GM21528 (cell line): ENCODE data around the gene SPTSSA.
"Not testable (repeated sequence)": the region's sequence is repeated elsewhere in the genome, so short reads cannot be mapped to it uniquely, and the experiment has no call there.

Experiments used
- ATAC-seq: cut with Tn5 transposase; IDR thresholded peaks from one replicate; pipeline ENCODE4 v1.9.1; 2021; ENCODE audit warnings: mild to moderate bottlenecking, moderate library complexity; ENCODE audit not compliant: unreplicated experiment, low FRiP score

Gene SPTSSA

DNA sequence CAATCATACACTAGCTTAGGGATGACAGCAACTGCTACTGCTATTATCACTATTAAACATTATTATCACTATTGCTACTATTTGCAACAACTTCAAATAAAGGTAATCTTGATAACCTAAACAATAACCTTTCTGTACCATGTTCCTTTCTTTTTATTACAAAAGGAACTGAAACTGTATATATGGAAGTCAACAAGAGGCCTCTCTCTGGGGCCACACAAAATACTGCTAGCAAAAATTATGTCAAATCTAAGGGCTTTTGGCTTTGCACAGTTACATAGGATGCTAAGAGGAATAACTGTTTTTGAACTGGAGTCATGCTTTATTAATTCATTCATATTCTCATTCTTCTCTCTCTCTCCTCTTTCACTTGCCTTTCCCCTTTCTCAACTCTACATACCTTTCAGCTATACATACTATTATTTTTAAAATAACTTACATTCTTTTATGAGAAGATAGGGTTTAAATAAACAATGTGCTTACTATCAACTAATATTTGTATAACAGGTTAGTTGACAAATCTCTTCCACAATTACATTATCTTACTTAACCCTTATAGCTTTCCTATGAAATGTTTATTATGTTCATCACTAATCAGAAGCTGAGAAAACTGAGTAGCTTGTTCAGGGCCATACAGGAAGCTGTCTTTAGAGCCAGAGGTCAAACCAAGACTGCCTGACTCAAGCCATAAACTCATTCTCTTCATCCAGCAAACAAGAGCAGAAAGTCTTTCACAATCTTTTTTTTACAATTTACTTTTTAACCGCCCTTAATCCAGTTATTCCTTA is 25.7 kb downstream of the SPTSSA start:
- ATAC-seq = no peak

DNA sequence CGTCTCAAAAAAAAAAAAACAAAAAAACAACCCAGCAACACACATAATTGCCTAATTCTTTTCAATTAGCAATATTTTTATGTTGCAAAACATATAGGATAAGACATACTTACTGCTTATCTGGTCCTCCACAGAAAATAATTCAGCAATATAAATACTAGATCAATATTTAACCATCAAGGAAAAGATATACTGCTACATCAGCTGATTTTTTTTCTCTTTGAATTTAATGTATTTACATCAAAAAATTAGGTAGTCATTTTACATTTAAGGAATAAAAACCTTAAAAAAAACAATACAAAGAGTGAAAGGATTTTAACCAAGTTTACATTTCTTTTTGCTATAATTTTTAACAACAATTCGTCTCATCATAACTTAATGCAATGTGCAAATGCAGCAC is 28.1 kb downstream of the SPTSSA start:
- no peak for ATAC-seq

DNA sequence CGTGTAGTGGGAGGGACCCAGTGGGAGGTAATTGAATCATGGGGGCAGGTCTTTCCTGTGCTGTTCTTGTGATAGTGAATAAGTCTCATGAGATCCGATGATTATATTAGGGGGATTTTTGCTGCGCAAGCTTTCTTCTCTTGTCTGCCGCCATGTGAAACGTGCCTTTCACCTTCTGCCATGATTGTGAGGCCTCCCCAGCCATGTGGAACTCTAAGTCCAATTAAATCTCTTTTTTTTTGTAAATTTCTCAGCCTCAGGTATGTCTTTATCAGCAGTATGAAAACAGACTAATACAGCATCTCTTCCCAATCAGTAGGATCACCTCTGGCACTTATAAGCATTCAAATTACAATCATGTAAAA is 34.0 kb downstream of the SPTSSA start:
- ATAC-seq = not testable (repeated sequence)

DNA sequence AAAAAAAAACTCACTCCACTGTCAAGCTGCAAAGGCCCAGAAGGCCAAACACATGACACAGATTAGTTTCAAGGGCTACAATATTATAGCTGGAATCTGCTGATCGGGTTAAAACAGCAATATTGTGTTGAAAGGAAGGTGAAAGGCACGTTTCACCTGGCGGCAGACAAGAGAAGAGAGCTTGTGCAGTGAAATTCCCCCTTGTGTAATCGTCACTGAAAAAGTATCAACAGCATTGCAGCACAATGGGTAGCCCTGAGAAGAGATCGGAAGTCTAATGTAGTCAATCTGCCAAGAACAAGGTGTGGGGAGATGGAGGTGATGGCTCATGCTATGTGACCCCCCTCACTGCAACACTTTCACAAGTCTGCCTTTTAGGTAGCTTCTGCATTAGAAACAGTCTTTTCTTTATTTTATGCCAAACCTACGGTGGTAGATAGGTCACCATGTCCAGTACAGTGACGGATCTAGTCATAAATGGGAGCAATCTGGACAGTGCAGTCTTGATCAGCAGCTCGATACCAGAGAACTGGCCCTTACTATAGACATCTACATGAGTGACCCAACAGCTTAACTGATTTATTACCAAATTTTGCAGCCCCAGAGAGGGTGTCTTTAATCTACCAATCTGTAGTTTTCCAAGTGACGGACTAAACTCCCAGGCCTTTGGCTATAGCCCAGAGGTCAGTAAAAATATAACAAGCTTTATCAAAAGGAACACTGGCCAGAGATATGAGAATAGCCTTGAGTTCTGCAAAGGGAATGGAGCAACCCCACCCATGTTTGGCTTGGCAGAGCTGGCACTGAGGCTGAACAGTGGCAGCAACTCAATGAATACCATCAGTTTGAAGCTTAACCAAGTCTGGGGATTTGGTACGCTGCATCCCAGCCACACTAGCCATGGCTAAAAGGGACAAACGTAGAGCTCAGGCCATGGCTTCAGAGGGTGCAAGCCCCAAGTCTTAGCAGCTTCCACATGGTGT is 35.4 kb downstream of the SPTSSA start:
- ATAC-seq = no peak

DNA sequence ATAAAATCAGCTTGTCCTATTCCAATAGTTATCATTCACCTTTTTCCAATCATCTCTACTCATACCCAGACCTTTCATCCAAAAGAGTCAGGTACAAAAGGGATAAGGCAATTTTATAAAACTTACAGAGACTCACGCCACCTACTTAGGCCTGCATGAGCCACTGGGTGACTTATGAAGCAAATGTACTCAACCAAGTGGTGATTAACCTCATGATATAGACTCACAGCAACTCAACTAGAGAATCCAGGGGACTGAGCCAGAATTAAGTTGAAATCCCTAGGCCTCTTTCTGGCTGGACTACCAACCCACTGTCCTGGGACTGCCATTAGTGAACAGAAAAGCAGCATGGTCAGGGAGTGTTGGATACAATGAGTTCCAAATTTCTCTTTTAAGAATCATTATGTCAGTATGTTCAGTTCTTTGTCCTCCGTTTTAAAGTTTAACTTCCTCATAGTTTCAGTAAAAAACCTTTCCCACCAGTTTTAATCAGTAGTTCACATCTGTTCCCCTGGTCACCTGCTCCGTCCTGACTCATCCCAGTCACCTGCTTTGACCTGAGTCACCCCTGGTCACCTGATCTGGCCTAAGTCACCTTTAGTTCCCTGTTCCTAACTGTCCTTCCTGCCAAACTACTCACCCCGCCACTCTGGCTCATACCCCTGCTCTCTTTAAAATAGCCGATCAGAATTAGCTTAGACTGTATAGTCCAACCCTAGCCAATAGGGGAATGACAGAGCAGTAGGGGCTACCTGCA is 36.8 kb downstream of the SPTSSA start:
- no peak for ATAC-seq

DNA sequence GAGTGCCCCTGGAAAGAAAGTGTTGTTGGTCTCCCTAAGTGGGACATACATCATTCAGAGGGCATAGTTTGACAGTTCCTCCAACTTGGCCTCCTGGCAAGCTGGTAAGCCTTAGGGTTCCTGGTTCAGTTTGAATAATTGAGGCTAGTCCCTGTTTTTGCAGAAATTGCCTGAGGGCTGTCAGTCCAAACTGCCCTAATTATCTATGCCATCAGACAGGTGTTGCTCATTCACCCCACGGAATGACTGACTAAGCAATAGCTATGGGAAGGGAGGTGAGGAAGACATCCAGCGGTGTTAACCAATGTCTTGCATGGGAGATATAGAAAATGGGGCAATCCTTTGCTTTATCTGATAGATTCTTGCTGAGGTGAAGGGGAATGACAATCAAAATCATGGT is 37.6 kb downstream of the SPTSSA start:
- ATAC-seq = no peak

DNA sequence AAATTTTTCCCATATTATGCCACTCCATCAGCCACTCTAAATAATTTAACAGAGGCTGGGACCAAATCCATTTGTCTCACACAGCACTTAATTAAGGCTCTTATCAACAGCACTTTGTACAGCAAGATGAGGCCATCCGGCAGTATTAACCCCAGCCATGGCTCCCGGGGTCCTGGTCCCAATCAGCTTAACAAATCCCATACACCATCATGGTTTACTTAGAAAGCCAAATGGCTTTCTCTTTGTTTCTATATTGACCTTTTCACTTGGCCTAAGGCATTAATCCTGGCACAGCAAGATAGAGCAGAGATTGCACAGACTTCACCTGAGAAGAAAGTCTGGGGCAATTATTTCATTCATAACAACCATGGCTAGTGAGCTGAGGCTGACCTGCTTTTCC is 38.6 kb downstream of the SPTSSA start:
- no peak for ATAC-seq

DNA sequence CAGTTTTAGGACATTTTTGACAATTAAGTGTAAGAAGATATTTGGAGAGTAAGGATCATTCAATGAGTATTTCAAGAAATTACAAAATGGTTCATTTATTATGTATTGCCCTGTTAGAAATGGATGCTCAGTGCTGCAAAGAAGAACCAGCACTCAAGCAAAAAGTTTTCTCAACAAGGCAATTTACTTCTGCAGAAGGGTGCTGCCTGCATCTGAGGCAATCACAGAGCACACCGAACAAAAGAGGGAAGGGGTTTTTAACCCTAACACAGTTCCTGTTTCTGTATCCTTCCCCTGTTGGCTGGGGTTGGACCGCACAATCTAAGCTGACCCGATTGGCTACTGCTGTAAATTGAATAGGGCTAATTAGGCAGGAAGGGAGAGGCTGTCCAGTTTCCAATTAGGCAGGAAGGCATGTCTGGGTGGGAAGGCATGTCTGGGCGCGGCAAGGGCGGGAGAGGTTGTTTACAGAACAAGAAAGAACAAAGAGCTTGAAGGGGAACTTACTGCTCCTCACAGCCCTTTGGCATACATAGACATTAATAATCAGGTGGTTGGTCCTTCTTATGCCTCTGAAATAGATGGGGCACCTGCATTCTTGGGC is 41.4 kb downstream of the SPTSSA start:
- no peak for ATAC-seq

DNA sequence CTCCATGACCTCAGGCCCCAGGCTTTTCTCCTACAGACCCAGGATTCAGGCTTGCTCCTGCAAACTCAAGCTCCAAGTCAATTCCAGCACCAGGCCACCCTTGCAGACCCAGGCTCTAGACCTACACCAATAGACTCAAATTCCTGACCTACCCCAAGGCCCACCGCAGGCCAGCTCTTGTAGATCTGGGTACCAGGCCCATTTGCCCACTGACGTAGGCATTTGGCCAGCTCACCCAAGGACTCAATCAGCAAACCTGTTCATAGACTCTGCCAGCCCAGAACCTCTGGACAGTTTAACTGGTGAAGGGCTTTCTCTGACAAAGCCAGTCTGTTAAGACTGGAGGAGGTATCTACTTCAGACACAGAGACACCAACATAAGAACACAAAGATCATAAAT is 52.3 kb downstream of the SPTSSA start:
- ATAC-seq = no peak

DNA sequence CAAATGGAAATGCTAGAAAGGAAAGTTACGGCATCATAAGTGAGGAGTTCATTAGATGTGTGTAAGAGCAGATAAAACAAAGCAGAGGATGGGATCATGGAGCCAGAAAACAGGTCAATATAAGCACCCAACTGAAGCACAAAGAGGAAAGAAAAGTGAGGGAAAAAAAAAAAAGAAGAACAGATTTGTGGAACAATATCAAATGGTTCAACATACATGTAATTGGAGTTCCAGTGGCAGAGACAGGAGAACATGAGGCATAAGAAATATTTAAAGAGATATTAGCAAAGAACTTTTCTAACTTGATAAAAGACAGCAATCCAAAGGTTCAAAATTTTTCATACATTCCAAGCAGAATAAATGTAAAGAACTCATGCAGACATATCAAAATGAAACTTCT is 54.1 kb downstream of the SPTSSA start:
- no peak for ATAC-seq

DNA sequence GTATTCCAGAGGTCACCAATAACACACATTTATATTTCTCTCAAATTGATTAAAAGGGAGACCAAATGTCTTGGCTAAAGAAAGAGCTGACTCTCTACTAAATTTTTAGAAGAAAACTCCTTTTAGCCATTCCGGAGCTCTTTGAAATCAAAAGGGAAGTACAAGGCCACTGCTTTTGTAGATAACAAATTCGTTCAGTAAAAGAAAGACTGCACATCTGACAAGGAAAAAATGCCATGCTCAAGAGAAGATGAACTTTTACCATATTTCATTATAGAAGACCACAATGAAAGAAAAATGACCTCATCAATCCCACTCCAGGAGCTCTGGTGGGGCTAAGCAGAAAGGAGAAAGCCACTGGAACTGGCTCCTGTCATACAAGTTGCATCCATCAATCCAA is 57.6 kb downstream of the SPTSSA start:
- ATAC-seq = no peak

DNA sequence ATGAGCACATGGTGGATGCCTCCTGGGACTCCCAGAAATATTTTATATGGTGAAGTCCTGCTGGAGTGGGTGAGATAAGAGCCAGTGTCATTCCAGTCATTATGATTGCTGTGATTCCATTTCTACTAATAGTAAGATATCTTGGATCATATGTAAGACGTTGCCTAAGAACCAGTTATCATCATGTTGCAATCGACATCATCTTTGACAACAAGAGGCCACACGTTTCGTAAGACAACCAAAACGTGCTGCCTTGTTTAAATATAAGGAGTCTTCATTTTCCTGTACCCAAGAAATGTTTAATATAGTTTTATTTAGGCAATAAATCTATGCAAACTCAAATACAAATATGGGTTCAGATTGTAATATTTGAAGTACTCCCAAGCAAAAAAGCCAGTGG is 58.4 kb downstream of the SPTSSA start:
- no peak for ATAC-seq

DNA sequence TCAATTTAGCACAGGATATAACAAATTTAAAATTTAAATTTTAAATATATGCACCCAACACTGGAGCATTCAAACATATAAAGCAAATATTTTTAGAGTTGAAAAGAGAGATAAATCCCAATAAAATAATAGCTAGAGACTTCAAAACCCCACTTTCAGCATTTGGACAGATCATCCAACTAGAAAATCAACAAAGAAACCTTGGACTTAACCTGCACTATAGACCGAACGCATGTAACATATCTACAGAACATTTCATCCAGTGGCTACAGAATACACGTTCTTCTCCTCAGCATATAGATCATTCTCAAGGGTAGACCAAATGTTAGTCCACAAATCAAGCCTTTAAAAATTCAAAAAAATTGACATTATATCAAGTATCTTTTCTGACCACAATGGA is 64.0 kb downstream of the SPTSSA start:
- ATAC-seq = no peak

DNA sequence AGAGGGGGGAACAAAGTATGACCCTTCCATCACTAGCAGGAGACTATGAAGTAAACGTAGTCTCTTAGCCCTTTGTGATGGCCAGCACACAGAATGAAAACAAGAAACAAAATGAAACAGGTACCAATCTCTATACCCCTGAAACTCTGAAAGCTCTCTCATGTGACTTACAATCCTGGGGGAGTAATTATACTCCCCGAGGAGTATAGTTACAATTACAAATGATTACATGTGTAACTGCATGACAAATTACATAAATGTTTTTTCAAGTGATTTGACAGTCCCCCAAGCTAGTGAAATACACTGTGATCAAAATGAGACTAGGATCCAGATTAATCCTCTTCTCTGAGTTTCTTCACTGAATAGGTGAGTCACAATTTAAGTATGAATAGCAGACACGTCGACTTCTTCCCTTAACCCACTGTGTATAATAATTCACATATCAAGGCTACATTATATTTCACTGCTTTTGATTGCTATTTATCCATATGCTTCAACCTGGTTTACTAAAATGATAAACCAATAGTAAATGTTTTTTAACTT is 74.0 kb downstream of the SPTSSA start:
- no peak for ATAC-seq

DNA sequence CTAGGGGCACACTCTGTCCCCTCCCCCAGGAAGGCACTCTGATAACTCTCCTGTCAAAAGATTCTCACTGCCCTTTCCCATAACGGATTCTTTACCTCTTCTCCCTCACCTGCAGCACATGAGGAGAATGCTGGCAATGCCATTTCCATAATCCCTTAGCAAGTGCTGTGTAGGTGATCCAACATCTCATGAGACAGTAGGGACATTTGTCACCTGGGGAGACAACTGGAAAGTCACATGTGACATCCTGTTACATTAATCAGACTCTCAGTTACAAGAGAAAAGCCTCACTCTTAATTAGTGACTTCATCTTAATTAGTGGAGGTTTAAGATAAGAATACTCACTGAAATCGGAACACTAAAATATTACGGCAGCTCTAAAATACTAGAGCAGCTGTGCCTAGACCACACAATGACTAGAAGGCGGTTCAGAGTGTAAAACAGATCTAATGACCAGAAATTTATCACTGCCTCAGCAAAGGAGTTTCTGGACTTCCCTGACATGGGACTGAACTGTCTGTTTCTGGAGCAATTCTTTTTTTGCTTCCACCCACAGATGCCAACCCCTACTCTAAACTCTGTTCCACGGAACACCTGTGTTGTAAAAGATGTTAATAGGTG is 75.1 kb downstream of the SPTSSA start:
- ATAC-seq = no peak

DNA sequence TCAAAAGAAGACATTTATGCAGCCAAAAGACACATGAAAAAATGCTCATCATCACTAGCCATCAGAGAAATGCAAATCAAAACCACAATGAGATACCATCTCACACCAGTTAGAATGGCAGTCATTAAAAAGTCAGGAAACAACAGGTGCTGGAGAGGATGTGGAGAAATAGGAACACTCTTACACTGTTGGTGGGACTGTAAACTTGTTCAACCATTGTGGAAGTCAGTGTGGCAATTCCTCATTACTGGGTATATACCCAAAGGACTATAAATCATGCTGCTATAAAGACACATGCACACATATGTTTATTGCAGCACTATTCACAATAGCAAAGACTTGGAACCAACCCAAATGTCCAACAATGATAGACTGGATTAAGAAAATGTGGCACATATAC is 76.2 kb downstream of the SPTSSA start:
- ATAC-seq = not testable (repeated sequence)

DNA sequence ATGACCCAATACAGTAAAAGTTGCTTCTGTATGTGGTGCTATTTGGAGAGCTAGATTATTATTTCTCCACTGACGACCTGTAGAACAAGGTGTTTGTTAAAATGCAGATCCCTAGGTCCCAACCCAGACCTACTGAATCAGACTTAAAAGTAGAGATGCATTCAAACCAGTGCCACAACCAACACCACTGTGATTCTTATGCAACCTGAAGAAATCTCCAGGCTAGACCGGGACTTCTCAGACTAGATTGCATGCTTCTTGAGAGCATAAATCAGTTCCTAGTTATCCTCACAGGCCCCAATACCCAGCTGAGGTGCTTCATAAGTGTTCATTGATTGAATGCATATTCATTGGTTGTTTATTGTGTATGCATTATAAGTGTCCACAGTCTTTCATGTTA is 78.2 kb downstream of the SPTSSA start:
- no peak for ATAC-seq
